ENCODE measurements around the gene TNKS1BP1. TPM values are rescaled to one million over a fixed set of nuclear protein-coding genes. Genes with fewer than 3 reads are reported as not detected.

Gene TNKS1BP1
- total and polyA plus RNA-seq, 9 of the 15 experiments (the other 6 are each of a cell fraction or from before 2014, with no cell fraction given) = 1.1 to 47.2 (median 10.9) TPM

GRCh38 chr11:57311109-57311936, 13.4 kb downstream of the TNKS1BP1 start (continued):
- TF ChIP-seq MTA3 (IDR thresholded peaks at IDR 0.05; ENCODE audit: borderline replicate concordance) = no peak
- TF ChIP-seq ZNF140 (CRISPR knock-in tag; IDR thresholded peaks at IDR 0.05) = no peak
- TF ChIP-seq POLR2A (conservative IDR thresholded peaks at IDR 0.05) = peak; percentile 37; the same call in 1 of the 2 replicates
- TF ChIP-seq ZBTB7A (IDR thresholded peaks at IDR 0.05; ENCODE audit: borderline replicate concordance, control insufficient read depth, low read depth, low read length) = peak; percentile 50; the same call in 1 of the 2 replicates
- no peak for TF ChIP-seq ZNF584 (CRISPR knock-in tag; IDR thresholded peaks at IDR 0.05; ENCODE audit: low read depth)
- no peak for TF ChIP-seq RBM25 (IDR thresholded peaks at IDR 0.05; ENCODE audit: low read depth, low read length, severe bottlenecking)
- TF ChIP-seq C11orf30 (IDR thresholded peaks at IDR 0.05; ENCODE audit: low read depth) = no peak
- TF ChIP-seq ZNF592 (IDR thresholded peaks at IDR 0.05) = no peak
- no peak for TF ChIP-seq MXI1 (IDR thresholded peaks at IDR 0.05; ENCODE audit: low read depth, low read length)
- no peak for TF ChIP-seq GTF2A2 (tag; IDR thresholded peaks at IDR 0.05)
- TF ChIP-seq HES1 (IDR thresholded peaks at IDR 0.05; ENCODE audit: low read depth) = no peak
- no peak for TF ChIP-seq HOXB6 (CRISPR knock-in tag; IDR thresholded peaks at IDR 0.05; ENCODE audit: borderline replicate concordance)
- TF ChIP-seq, protein P1, sequence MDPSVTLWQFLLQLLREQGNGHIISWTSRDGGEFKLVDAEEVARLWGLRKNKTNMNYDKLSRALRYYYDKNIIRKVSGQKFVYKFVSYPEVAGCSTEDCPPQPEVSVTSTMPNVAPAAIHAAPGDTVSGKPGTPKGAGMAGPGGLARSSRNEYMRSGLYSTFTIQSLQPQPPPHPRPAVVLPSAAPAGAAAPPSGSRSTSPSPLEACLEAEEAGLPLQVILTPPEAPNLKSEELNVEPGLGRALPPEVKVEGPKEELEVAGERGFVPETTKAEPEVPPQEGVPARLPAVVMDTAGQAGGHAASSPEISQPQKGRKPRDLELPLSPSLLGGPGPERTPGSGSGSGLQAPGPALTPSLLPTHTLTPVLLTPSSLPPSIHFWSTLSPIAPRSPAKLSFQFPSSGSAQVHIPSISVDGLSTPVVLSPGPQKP (CRISPR knock-in tag; IDR thresholded peaks at IDR 0.05) = no peak
- no peak for TF ChIP-seq CEBPB (tag; IDR thresholded peaks at IDR 0.05)
- TF ChIP-seq RBM22 (IDR thresholded peaks at IDR 0.05; ENCODE audit: low read depth, low read length, poor library complexity, severe bottlenecking) = peak; percentile 67
- TF ChIP-seq WHSC1 (IDR thresholded peaks at IDR 0.05; ENCODE audit: low read length) = no peak
- peak; percentile 50; the same call in 1 of the 2 replicates for TF ChIP-seq GABPB1 (CRISPR knock-in tag; IDR thresholded peaks at IDR 0.05)
- TF ChIP-seq ZNF785 (CRISPR knock-in tag; IDR thresholded peaks at IDR 0.05) = no peak
- TF ChIP-seq BACH1 (tag; IDR thresholded peaks at IDR 0.05) = no peak
- TF ChIP-seq, protein P2, sequence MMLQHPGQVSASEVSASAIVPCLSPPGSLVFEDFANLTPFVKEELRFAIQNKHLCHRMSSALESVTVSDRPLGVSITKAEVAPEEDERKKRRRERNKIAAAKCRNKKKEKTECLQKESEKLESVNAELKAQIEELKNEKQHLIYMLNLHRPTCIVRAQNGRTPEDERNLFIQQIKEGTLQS (IDR thresholded peaks at IDR 0.05) = peak; percentile 82
- TF ChIP-seq, protein P2 (CRISPR knock-in tag; conservative IDR thresholded peaks at IDR 0.05) = no peak
- no peak for TF ChIP-seq TCF15 (CRISPR knock-in tag; IDR thresholded peaks at IDR 0.05)

Data from K562 (cell line).